HG03064 (cell line): ENCODE data around the gene BNC2.

ENCODE experiments used
- ATAC-seq: cut with Tn5 transposase; IDR thresholded peaks from one replicate; pipeline ENCODE4 v1.9.1; 2021; ENCODE audit warnings: low read depth; ENCODE audit not compliant: unreplicated experiment

BNC2 gene

GRCh38 chr9:16718952-16719351 lies 151.5 kb downstream of the BNC2 start:
- no peak for ATAC-seq

- no peak for ATAC-seq
Measured at GRCh38 chr9:16718296-16718695, 152.2 kb downstream of the BNC2 start.

GRCh38 chr9:16716601-16717000 lies 153.9 kb downstream of the BNC2 start:
- ATAC-seq: no peak

- ATAC-seq: no peak
Measured at GRCh38 chr9:16715404-16715803, 155.1 kb downstream of the BNC2 start.

GRCh38 chr9:16712787-16713186 lies 157.7 kb downstream of the BNC2 start:
- ATAC-seq: no peak

- ATAC-seq: no peak
Measured at GRCh38 chr9:16710888-16711287, 159.6 kb downstream of the BNC2 start.

GRCh38 chr9:16709924-16710323 lies 160.5 kb downstream of the BNC2 start:
- no peak for ATAC-seq

GRCh38 chr9:16708656-16709435 lies 161.6 kb downstream of the BNC2 start:
- ATAC-seq: no peak

- no peak for ATAC-seq
Measured at GRCh38 chr9:16705111-16705604, 165.3 kb downstream of the BNC2 start.

GRCh38 chr9:16704116-16705110 lies 166.1 kb downstream of the BNC2 start:
- no peak for ATAC-seq

GRCh38 chr9:16701347-16701746 lies 169.1 kb downstream of the BNC2 start:
- no peak for ATAC-seq

- no peak for ATAC-seq
Measured at GRCh38 chr9:16693616-16694015, 176.9 kb downstream of the BNC2 start.

GRCh38 chr9:16690628-16691027 lies 179.8 kb downstream of the BNC2 start:
- ATAC-seq: no peak

- ATAC-seq: no peak
Measured at GRCh38 chr9:16690205-16690604, 180.3 kb downstream of the BNC2 start.

- ATAC-seq: no peak
Measured at GRCh38 chr9:16689351-16689938, 181.0 kb downstream of the BNC2 start.

GRCh38 chr9:16688814-16689213 lies 181.7 kb downstream of the BNC2 start:
- ATAC-seq: no peak

- no peak for ATAC-seq
Measured at GRCh38 chr9:16687678-16688369, 182.6 kb downstream of the BNC2 start.

- ATAC-seq: no peak
Measured at GRCh38 chr9:16683326-16683725, 187.1 kb downstream of the BNC2 start.

- no peak for ATAC-seq
Measured at GRCh38 chr9:16682273-16682672, 188.2 kb downstream of the BNC2 start.

- no peak for ATAC-seq
Measured at GRCh38 chr9:16681652-16681987, 188.8 kb downstream of the BNC2 start.
